Astrocyte (in vitro differentiated cells and primary cell): Measurements from ENCODE around the gene GALNT3. TPM values are rescaled to one million over a fixed set of nuclear protein-coding genes. Genes with fewer than 3 reads are reported as not detected.

Source experiments
- DNase-seq: peaks from one replicate; pipeline ENCODE4 v3.0.0-alpha.2; 2010; ENCODE audit warnings: low read depth
- FAIRE-seq: peaks from 2 replicates; lab custom pipeline; 2011; peaks lifted over from hg19 to GRCh38; lab: Jason Lieb, UNC
- H2AFZ ChIP-seq: 2 replicates; pipeline ENCODE4 v1.6.0; 2012; ENCODE audit warnings: low read depth, low read length, inconsistent platforms
- H3K27ac ChIP-seq: 2 replicates; pipeline ENCODE4 v1.5.1; 2011; ENCODE audit warnings: low read depth, low read length, inconsistent platforms
- H3K27me3 ChIP-seq: 2 replicates; pipeline ENCODE4 v1.6.0; 2011; ENCODE audit warnings: low read length, inconsistent platforms; ENCODE audit not compliant: insufficient read depth
- H3K36me3 ChIP-seq: 2 replicates; pipeline ENCODE4 v1.5.1; 2011; ENCODE audit warnings: low read length, inconsistent platforms; ENCODE audit not compliant: insufficient read depth
- H3K4me1 ChIP-seq: 2 replicates; pipeline ENCODE4 v1.5.1; 2011; ENCODE audit warnings: low read length, inconsistent platforms; ENCODE audit not compliant: insufficient read depth
- H3K4me2 ChIP-seq: 2 replicates; pipeline ENCODE4 v1.6.0; 2012; ENCODE audit warnings: low read length, inconsistent platforms
- H3K4me3 ChIP-seq: 2 replicates; pipeline ENCODE4 v1.5.1; 2011; ENCODE audit warnings: low read depth, mild to moderate bottlenecking, low read length, inconsistent platforms; ENCODE audit not compliant: insufficient read depth
- H3K79me2 ChIP-seq: 2 replicates; pipeline ENCODE4 v1.6.0; 2012; ENCODE audit warnings: mild to moderate bottlenecking, low read length, inconsistent platforms; ENCODE audit not compliant: insufficient read depth
- H3K9ac ChIP-seq: 2 replicates; pipeline ENCODE4 v1.6.0; 2012; ENCODE audit warnings: mild to moderate bottlenecking, low read length, inconsistent platforms
- H3K9me3 ChIP-seq: 2 replicates; pipeline ENCODE4 v1.5.1; 2012; ENCODE audit warnings: low read depth, mild to moderate bottlenecking, low read length, inconsistent platforms; ENCODE audit not compliant: insufficient read depth
- H4K20me1 ChIP-seq: 2 replicates; pipeline ENCODE4 v1.6.0; 2012; ENCODE audit warnings: low read length, inconsistent platforms; ENCODE audit not compliant: insufficient read depth
- H3K27ac Mint-ChIP-seq: one replicate; pipeline ENCODE4 v1.8.0; 2021; ENCODE audit warnings: mild to moderate bottlenecking, mixed read lengths; ENCODE audit not compliant: unreplicated experiment
- H3K27me3 Mint-ChIP-seq: one replicate; pipeline ENCODE4 v1.8.0; 2021; ENCODE audit warnings: low read depth, mixed read lengths; ENCODE audit not compliant: unreplicated experiment
- H3K36me3 Mint-ChIP-seq: one replicate; pipeline ENCODE4 v1.8.0; 2021; ENCODE audit warnings: low read depth, mixed read lengths; ENCODE audit not compliant: unreplicated experiment
- H3K4me1 Mint-ChIP-seq: one replicate; pipeline ENCODE4 v1.8.0; 2021; ENCODE audit warnings: low read depth, mixed read lengths; ENCODE audit not compliant: unreplicated experiment
- H3K4me3 Mint-ChIP-seq: one replicate; pipeline ENCODE4 v1.8.0; 2021; ENCODE audit warnings: mild to moderate bottlenecking, moderate library complexity, mixed read lengths; ENCODE audit not compliant: unreplicated experiment
- H3K9me3 Mint-ChIP-seq: one replicate; pipeline ENCODE4 v1.8.0; 2021; ENCODE audit warnings: mild to moderate bottlenecking, mixed read lengths; ENCODE audit not compliant: unreplicated experiment
- EZH2 ChIP-seq: IDR thresholded peaks from 2 replicates; pipeline ENCODE4 v1.6.1; 2012; ENCODE audit warnings: mild to moderate bottlenecking, low read length, inconsistent platforms; ENCODE audit not compliant: insufficient read depth
- total RNA-seq: library from RNA; stranded (reverse); gene quantifications from 2 replicates; pipeline ENCODE4 v1.2.1, GENCODE V29; 2021
- TF ChIP-seq, protein P1 (sequence below): IDR thresholded peaks from 2 replicates; pipeline ENCODE4 v1.5.1; 2011; ENCODE audit warnings: low read depth, mild to moderate bottlenecking, inconsistent platforms, low read length, moderate library complexity; ENCODE audit not compliant: insufficient read depth

The GALNT3 gene
- total RNA-seq, 1 donor from 2014 or later = 16.4 TPM

DNA sequence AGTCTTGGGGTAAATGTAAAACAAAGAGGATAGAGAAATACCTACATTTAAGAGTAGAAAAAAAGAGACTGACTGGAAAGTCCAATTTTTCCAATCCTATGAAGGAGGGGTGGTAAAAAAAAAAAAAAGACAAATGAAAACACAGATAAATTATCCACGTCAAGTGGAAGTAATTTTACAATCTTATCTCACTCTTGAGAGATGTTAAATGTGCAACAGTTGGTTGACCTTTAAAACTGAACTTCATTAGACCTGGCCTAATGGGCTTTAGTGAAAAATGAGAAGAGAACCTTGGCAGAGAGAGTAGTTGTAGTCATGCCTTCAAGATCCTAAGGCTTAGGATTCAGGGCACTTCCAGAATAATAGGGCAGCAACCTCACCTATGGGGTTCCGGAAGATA lies 20.4 kb downstream of the GALNT3 start:
- FAIRE-seq = no peak
- H3K9me3 Mint-ChIP-seq = no peaks in the 10 kb centered on the region
- H3K27me3 ChIP-seq = no peaks in the 10 kb centered on the region
- no peaks in the 10 kb centered on the region for H3K36me3 Mint-ChIP-seq
- no peaks in the 10 kb centered on the region for H3K9me3 ChIP-seq
- no peak overlapping the region for H3K9ac ChIP-seq
- TF ChIP-seq, protein P1, sequence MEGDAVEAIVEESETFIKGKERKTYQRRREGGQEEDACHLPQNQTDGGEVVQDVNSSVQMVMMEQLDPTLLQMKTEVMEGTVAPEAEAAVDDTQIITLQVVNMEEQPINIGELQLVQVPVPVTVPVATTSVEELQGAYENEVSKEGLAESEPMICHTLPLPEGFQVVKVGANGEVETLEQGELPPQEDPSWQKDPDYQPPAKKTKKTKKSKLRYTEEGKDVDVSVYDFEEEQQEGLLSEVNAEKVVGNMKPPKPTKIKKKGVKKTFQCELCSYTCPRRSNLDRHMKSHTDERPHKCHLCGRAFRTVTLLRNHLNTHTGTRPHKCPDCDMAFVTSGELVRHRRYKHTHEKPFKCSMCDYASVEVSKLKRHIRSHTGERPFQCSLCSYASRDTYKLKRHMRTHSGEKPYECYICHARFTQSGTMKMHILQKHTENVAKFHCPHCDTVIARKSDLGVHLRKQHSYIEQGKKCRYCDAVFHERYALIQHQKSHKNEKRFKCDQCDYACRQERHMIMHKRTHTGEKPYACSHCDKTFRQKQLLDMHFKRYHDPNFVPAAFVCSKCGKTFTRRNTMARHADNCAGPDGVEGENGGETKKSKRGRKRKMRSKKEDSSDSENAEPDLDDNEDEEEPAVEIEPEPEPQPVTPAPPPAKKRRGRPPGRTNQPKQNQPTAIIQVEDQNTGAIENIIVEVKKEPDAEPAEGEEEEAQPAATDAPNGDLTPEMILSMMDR = no peak
- TF ChIP-seq EZH2 = no peak
- H3K27ac ChIP-seq = no peak overlapping the region
- no peak overlapping the region for H3K4me2 ChIP-seq
- no peak overlapping the region for H3K4me3 ChIP-seq
- H3K36me3 ChIP-seq = no peaks in the 10 kb centered on the region
- H3K4me3 Mint-ChIP-seq = no peak overlapping the region
- H3K27ac Mint-ChIP-seq = no peak overlapping the region
- no peaks in the 10 kb centered on the region for H4K20me1 ChIP-seq
- H3K27me3 Mint-ChIP-seq = no peaks in the 10 kb centered on the region
- peaks cover 11% of the 10 kb centered on the region for H3K4me1 Mint-ChIP-seq
- no peak overlapping the region for H2AFZ ChIP-seq
- no peaks in the 10 kb centered on the region for H3K79me2 ChIP-seq
- no peak for DNase-seq
- H3K4me1 ChIP-seq = no peaks in the 10 kb centered on the region

DNA sequence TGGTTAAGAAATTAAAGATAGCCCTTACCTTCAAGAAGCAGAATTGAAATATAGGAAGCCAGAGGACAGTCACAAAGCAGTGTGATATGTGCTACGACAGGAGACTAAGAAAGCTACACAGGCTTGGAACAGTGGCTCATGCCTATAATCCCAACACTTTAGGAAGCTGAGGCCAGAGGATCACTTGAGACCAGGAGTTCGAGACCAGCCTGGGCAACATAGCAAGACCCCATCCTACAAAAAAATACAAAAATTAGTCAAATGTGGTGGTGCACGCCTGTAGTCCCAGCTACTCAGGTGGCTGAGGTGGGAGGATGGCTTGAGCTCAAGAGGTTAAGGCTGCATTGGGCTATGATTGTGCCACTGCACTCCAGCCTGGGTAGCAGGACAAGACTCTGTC lies 21.9 kb downstream of the GALNT3 start:
- H3K79me2 ChIP-seq = no peaks in the 10 kb centered on the region
- no peak overlapping the region for H3K4me3 ChIP-seq
- no peak for FAIRE-seq

DNA sequence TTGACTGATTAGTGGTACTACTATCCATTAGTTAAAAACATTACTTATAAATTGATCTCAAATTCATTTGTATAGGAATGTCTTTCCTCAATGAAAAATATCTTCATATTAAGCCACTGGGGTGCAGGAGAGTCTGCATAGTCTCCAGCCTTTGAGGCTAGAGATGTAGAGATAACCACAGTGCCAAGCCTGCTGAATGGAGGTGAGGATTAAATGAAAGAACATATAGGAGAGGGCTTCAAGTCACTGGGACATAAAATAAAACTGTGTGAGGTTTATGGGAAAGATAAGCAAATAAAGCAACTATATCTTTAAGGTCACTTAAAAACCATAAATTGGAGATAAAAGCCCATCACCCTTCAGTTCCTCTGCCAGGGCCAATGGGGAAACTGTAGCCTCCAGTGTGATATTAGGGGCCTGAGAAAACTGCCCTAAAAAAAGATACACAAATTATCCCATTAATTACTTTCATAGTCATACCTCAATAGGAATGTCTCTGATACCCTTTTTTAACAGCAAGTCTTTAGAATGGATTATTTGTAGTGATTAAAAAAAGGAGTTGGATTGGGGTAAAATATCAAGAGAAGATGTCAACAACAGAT lies 27.6 kb downstream of the GALNT3 start:
- Histone ChIP-seq H3K36me3 (no peaks in the 10 kb centered on the region), H3K79me2 (no peaks in the 10 kb centered on the region), H3K4me3 (no peak overlapping the region), H4K20me1 (no peaks in the 10 kb centered on the region), H3K9ac (no peak overlapping the region), H3K27me3 (no peaks in the 10 kb centered on the region), H2AFZ (no peak overlapping the region), H3K9me3 (no peaks in the 10 kb centered on the region), H3K4me2 (no peak overlapping the region), H3K4me1 (no peaks in the 10 kb centered on the region), H3K27ac (no peak overlapping the region)
- no peaks in the 10 kb centered on the region for H3K36me3 Mint-ChIP-seq
- H3K4me1 Mint-ChIP-seq = peaks cover 13% of the 10 kb centered on the region
- no peak for DNase-seq
- no peak for TF ChIP-seq EZH2
- TF ChIP-seq, protein P1 = no peak
- H3K4me3 Mint-ChIP-seq = no peak overlapping the region
- FAIRE-seq = no peak
- no peaks in the 10 kb centered on the region for H3K27me3 Mint-ChIP-seq
- H3K27ac Mint-ChIP-seq = no peak overlapping the region
- H3K9me3 Mint-ChIP-seq = no peaks in the 10 kb centered on the region

More for the DNA sequence above, 21.9 kb downstream of the GALNT3 start:
- no peak overlapping the region for H3K27ac Mint-ChIP-seq
- no peaks in the 10 kb centered on the region for H3K36me3 Mint-ChIP-seq
- Histone ChIP-seq H3K27me3 (no peaks in the 10 kb centered on the region), H3K9ac (no peak overlapping the region), H4K20me1 (no peaks in the 10 kb centered on the region), H2AFZ (no peak overlapping the region), H3K27ac (no peak overlapping the region), H3K9me3 (no peaks in the 10 kb centered on the region), H3K36me3 (no peaks in the 10 kb centered on the region), H3K4me1 (no peaks in the 10 kb centered on the region), H3K4me2 (no peak overlapping the region)
- TF ChIP-seq EZH2 = no peak
- TF ChIP-seq, protein P1 = no peak
- no peaks in the 10 kb centered on the region for H3K9me3 Mint-ChIP-seq
- H3K27me3 Mint-ChIP-seq = no peaks in the 10 kb centered on the region
- no peak overlapping the region for H3K4me3 Mint-ChIP-seq
- H3K4me1 Mint-ChIP-seq = no peaks in the 10 kb centered on the region
- DNase-seq = no peak
